Caco-2 (cell line): Measurements from ENCODE around the gene FMN1. TPM values are rescaled to one million over a fixed set of nuclear protein-coding genes. Genes with fewer than 3 reads are reported as not detected.

Source experiments
- BruUV-seq: library from RNA; stranded (reverse); fragments of 400-500 nt; replicated peaks from 2 replicates; lab custom pipeline; 2021; lab: Mats Ljungman, UMichigan
- CTCF ChIA-PET: fragments of 300-600 bp; sonication (Branson Sonifier 250); formaldehyde crosslinking; loops from one replicate; lab custom pipeline; 2022; ENCODE audit warnings: antibody characterized with exemption; lab: Charles Lee
- POLR2A ChIA-PET: fragments of 300-600 bp; sonication (Branson Sonifier 250); formaldehyde crosslinking; loops from one replicate; lab custom pipeline; 2022; ENCODE audit warnings: antibody characterized with exemption; lab: Charles Lee
- DNase-seq, 2 experiments: peaks; one replicate each; pipeline versions ENCODE4 v3.0.0 to v3.0.0-alpha.2; 2020 to 2022
- H3K27me3 ChIP-seq: replicated peaks from 2 replicates; pipeline ENCODE4 v1.6.0; 2011; ENCODE audit warnings: low read length; ENCODE audit not compliant: control insufficient read depth, insufficient read depth
- H3K36me3 ChIP-seq: 2 replicates; pipeline ENCODE4 v1.5.1; 2011; ENCODE audit warnings: low read length; ENCODE audit not compliant: control insufficient read depth, insufficient read depth
- H3K4me1 ChIP-seq: fragments of 250-450 bp; sonication (Bioruptor Pico); 2 replicates; pipeline ENCODE4 v1.5.1; 2020; ENCODE audit warnings: mild to moderate bottlenecking
- H3K4me3 ChIP-seq: 2 replicates; pipeline ENCODE4 v1.5.1; 2011; ENCODE audit warnings: low read depth, mild to moderate bottlenecking, control low read depth, low read length
- H3K9me3 ChIP-seq: fragments of 250-450 bp; sonication (Bioruptor Pico); 2 replicates; pipeline ENCODE4 v1.5.1; 2020; ENCODE audit warnings: mild to moderate bottlenecking, moderate library complexity
- H3K27ac Mint-ChIP-seq: one replicate; pipeline ENCODE4 v1.8.0; 2022; ENCODE audit warnings: mixed read lengths; ENCODE audit not compliant: unreplicated experiment
- H3K27me3 Mint-ChIP-seq: one replicate; pipeline ENCODE4 v1.8.0; 2022; ENCODE audit warnings: mixed read lengths; ENCODE audit not compliant: insufficient read depth, unreplicated experiment
- H3K36me3 Mint-ChIP-seq: one replicate; pipeline ENCODE4 v1.8.0; 2022; ENCODE audit warnings: mild to moderate bottlenecking, mixed read lengths; ENCODE audit not compliant: insufficient read depth, unreplicated experiment
- H3K4me1 Mint-ChIP-seq: one replicate; pipeline ENCODE4 v1.8.0; 2022; ENCODE audit warnings: low read depth, mixed read lengths; ENCODE audit not compliant: unreplicated experiment
- H3K4me3 Mint-ChIP-seq: one replicate; pipeline ENCODE4 v1.8.0; 2022; ENCODE audit warnings: mild to moderate bottlenecking, moderate library complexity, mixed read lengths; ENCODE audit not compliant: unreplicated experiment
- H3K9me3 Mint-ChIP-seq: one replicate; pipeline ENCODE4 v1.8.0; 2022; ENCODE audit warnings: mixed read lengths; ENCODE audit not compliant: unreplicated experiment
- CTCF ChIP-seq, 2 experiments: fragments of 200-600 bp in 1 of 2; IDR thresholded peaks; 1 replicate in 1 of 2; 2 replicates in 1 of 2; pipeline versions ENCODE4 v1.5.1 to v1.8.0; 2011 to 2022; ENCODE audit warnings: antibody characterized with exemption in 1 of 2, control low read depth in 1 of 2, inconsistent platforms in 1 of 2, low read depth in 1 of 2, low read length in 1 of 2, mild to moderate bottlenecking in 1 of 2, moderate library complexity in 1 of 2; ENCODE audit not compliant: insufficient read depth in 1 of 2, severe bottlenecking in 1 of 2, unreplicated experiment in 1 of 2
- intact Hi-C: fragments of 100-400 bp; cut with micrococcal nuclease; formaldehyde crosslinking; loops from one replicate; pipeline ENCODE4 v1.10.0; 2022; ENCODE audit not compliant: unreplicated experiment
- total RNA-seq: library from RNA; stranded (reverse); gene quantifications from 2 replicates; pipeline ENCODE4 v1.2.3, GENCODE V29; 2022

The FMN1 gene
- total RNA-seq, 1 experiment from 2014 or later = 1.6 TPM

GRCh38 chr15:33069161-33069560, 125.4 kb downstream of the FMN1 start:
- BruUV-seq = no TSS peak
- Histone ChIP-seq H3K9me3 (no peaks in the 10 kb centered on the region), H3K4me1 (no peaks in the 10 kb centered on the region), H3K4me3 (no peak overlapping the region), H3K36me3 (no peaks in the 10 kb centered on the region), H3K27me3 (no peaks in the 10 kb centered on the region)
- ChIA-PET POLR2A (no interaction called here), CTCF (interaction anchor here (1.2 kb wide), 1 partner anchor 17 kb away, joined by 4 read pairs; no protein-coding TSS in a partner anchor)
- Mint-ChIP-seq H3K27ac (no peak overlapping the region), H3K36me3 (no peaks in the 10 kb centered on the region), H3K4me1 (no peaks in the 10 kb centered on the region), H3K4me3 (no peak overlapping the region), H3K9me3 (no peaks in the 10 kb centered on the region), H3K27me3 (peaks cover 8% of the 10 kb centered on the region)
- intact Hi-C loops = no loop called here
- TF ChIP-seq CTCF (IDR thresholded peaks at IDR 0.05; ENCODE audit: insufficient read depth in 1 of 2, low read depth in 1 of 2, low read length in 1 of 2, severe bottlenecking in 1 of 2, unreplicated experiment in 1 of 2) = no peak
- DNase-seq = no peak

- Histone ChIP-seq H3K27me3 (no peaks in the 10 kb centered on the region), H3K36me3 (no peaks in the 10 kb centered on the region), H3K4me1 (no peaks in the 10 kb centered on the region), H3K9me3 (no peaks in the 10 kb centered on the region), H3K4me3 (no peak overlapping the region)
- H3K4me1 Mint-ChIP-seq = no peaks in the 10 kb centered on the region
- H3K9me3 Mint-ChIP-seq = no peaks in the 10 kb centered on the region
- no TSS peak for BruUV-seq
- DNase-seq = no peak
- ChIA-PET POLR2A (no interaction called here), CTCF (interaction anchor here (1.2 kb wide), 1 partner anchor 18 kb away, joined by 4 read pairs; no protein-coding TSS in a partner anchor)
- no peak overlapping the region for H3K4me3 Mint-ChIP-seq
- H3K27me3 Mint-ChIP-seq = peaks cover 5% of the 10 kb centered on the region
- intact Hi-C loops = no loop called here
- H3K36me3 Mint-ChIP-seq = no peaks in the 10 kb centered on the region
- no peak for TF ChIP-seq CTCF (IDR thresholded peaks at IDR 0.05; ENCODE audit: insufficient read depth in 1 of 2, low read depth in 1 of 2, low read length in 1 of 2, severe bottlenecking in 1 of 2, unreplicated experiment in 1 of 2)
- no peak overlapping the region for H3K27ac Mint-ChIP-seq
These were observed 126.0 kb downstream of the FMN1 start for GRCh38 chr15:33068511-33068990.

- no peaks in the 10 kb centered on the region for H3K4me1 Mint-ChIP-seq
- intact Hi-C loops = no loop called here
- H3K27me3 ChIP-seq = no peaks in the 10 kb centered on the region
- BruUV-seq = no TSS peak
- ChIA-PET POLR2A (no interaction called here), CTCF (interaction anchor here (1.2 kb wide), 1 partner anchor 18 kb away, joined by 4 read pairs; no protein-coding TSS in a partner anchor)
- peak overlapping the region; percentile 44 for H3K4me3 Mint-ChIP-seq
- DNase-seq = peak in 1 of 2 experiments; percentile 51
- no peaks in the 10 kb centered on the region for H3K36me3 Mint-ChIP-seq
- H3K27ac Mint-ChIP-seq = no peak overlapping the region
- TF ChIP-seq CTCF (IDR thresholded peaks at IDR 0.05; ENCODE audit: insufficient read depth in 1 of 2, low read depth in 1 of 2, low read length in 1 of 2, severe bottlenecking in 1 of 2, unreplicated experiment in 1 of 2) = no peak
- no peaks in the 10 kb centered on the region for H3K9me3 Mint-ChIP-seq
- H3K36me3 ChIP-seq = no peaks in the 10 kb centered on the region
- H3K4me1 ChIP-seq = no peaks in the 10 kb centered on the region
- no peaks in the 10 kb centered on the region for H3K9me3 ChIP-seq
- H3K27me3 Mint-ChIP-seq = peaks cover 6% of the 10 kb centered on the region
- no peak overlapping the region for H3K4me3 ChIP-seq
These were observed 126.5 kb downstream of the FMN1 start for GRCh38 chr15:33068007-33068481.
